ENCODE data around the gene NOD1.

NOD1 gene

GRCh38 chr7:30470163-30470770 is 8.3 kb downstream of the NOD1 start:
- no peak for DNase-seq

GRCh38 chr7:30469303-30469702 is 9.3 kb downstream of the NOD1 start:
- no peak for DNase-seq

- no peak for DNase-seq
Measured at GRCh38 chr7:30468791-30469190, 9.8 kb downstream of the NOD1 start.

- DNase-seq = no peak
Measured at GRCh38 chr7:30468041-30468440, 10.5 kb downstream of the NOD1 start.

DNA sequence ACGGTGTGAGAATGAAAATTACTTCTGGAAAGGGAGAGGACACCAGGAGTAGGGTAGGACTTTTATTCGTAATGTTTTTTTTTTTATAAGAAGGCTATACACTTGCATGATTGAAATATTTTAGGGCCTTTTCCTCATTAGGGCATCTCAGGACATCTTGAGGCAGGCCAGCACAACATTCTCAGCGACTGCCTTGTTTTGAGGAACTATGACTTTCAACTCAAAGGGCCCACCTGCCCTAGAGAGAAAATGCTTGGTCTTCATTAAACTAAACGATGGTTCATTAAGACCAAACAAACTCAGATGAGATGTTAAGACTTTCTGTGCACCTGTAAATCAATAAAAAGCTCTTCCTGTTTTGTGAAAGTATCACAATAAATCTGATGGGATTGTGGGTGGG is 11.3 kb downstream of the NOD1 start:
- no peak for DNase-seq

- DNase-seq = no peak
Measured at GRCh38 chr7:30466266-30466665, 12.3 kb downstream of the NOD1 start.

DNA sequence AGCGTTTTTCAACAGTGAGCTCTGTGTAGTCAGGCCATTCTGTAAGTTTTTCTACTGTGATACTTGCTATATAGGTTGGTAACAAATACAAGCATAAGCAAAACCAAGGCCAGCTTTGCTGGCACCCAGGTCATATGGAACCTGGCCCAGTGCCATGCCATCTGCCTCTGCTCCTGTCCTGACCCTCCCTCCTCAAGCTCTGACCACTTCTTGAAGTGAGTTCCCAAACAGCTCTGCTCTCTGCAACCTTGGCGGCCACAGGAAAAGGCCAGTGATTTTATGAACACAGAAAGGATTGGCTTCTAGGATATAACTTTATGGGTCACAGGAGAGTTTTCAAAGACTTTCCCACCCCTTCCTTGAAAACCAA is 12.8 kb downstream of the NOD1 start:
- DNase-seq = no peak

DNA sequence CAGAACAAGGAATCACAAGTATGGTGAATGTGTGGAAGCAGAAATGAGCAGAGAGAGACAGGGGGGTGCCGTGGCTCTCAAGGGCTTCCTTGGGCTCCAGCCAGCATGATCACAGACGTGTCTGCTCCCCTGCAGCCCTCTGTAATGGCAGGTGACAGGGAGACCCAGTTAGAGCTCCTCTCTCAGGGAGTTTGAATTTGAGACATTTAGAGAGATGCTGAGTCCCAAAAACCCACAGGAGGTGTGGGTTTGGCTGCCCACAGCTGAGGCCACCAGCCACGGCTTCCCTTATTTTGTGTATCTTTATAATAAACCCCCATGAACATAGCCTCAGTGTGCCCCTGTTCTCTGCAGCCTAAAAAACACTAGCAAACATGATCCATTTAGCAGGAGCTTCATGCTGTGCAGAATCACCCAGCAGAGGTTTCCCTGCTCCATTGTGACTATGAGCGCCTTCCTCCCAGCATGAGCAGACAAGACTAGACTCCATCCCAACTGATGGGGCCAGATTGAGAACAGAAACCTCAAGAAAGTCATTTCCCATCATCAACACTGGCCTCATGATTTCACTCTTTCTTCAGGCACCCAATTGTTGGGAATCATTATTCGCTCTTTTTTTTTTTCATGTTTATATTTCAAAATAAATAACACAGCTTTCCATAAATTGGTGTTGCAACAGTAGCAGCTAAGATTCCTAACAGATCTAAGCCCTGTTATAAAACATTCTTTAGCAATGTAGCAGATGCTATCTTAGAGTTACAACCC is 13.4 kb downstream of the NOD1 start:
- DNase-seq = no peak

GRCh38 chr7:30464231-30464671 is 14.3 kb downstream of the NOD1 start:
- DNase-seq = no peak

DNA sequence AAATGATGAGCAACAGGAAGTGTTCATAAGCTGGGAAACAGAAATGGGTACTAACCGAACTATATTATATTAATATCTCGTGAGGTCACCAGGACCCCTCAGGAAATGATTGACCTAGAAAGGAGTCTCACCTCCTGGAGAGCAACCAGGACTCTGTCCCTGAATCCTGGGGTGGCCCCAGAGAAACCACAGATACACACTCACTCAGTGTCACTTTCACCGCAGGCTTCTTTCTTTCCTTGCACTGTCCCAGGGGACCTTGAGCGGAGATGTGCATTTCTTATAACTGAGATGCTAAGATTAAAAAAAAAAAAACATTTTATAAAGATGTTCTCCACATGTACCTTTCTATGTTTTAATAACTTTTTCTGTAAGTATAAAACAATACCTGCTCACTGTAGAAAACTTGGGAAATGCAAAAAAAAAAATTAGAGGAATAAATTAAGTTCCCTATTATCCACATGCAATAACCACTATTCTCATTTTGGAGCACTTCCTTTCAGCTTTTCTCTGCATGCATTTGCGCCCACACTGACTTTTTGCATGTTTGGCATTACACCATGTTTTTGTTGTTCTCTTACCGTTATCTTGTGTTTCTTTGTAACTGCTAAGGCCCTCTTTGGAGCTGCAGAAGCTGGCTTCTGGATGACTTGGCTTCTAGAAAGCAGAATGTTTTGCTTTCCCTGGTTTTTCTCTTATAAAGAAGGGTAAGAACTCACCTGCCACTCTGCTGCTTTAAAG is 15.0 kb downstream of the NOD1 start:
- DNase-seq = no peak

DNA sequence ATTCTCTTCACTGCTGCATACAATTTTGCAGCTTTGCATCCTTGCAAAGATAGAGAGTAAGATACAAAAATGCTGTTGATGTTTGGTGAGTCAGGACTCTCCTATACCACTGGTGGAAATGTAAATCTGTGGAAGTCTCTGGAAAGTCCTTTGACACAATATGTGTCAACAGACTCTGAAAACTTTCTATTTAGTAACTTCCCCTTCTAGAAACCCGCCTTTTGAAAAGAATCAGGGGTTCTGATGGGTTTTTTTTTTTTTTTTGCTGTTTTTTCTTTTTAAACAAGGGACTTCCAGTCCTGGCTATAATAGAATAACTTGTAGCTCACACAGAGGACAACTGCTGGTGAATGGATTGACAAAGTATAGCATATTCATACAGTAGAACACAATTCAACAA is 16.4 kb downstream of the NOD1 start:
- DNase-seq = no peak

DNA sequence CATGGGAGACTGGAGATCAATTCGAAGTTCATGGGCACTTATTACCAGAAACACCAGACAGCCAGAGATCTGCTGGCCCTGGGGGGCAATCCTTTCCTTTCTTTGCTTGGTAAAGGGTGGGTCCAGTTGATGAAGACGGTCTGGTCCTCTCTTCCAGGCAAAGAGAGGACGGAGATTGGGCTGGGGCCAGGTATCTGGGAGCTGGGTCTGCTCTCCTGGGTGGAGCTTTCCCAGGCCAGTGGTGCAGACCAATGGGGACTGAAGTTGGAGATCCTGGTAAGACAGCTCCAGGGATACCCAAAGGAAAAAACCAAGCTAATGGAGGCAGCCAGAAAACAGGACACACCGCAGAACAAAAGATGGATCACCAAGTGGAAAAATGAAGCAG is 18.3 kb downstream of the NOD1 start:
- DNase-seq = no peak

- DNase-seq = no peak
Measured at GRCh38 chr7:30459591-30460245, 18.9 kb downstream of the NOD1 start.

GRCh38 chr7:30458311-30458710 is 20.3 kb downstream of the NOD1 start:
- no peak for DNase-seq

GRCh38 chr7:30453921-30454320 is 24.7 kb downstream of the NOD1 start:
- no peak for DNase-seq

DNA sequence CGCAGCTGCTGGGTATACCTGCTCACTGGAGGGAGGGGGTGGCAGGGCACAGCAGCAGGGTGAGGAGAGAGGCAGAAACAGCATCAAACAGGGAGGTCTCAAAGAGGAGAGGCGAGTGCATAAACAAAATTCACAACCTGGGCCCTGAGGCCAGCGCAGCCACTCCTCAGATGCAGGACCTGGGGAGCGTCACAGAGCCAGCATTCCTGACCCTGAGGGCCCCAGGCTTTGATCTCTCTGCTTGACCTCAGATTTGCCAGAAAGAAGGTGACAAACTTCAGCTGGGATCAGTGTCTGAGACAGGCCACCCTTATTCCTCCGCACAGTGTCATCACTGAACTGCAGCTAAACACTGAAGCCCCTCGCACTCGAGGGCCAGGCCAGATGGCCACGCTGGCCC is 25.6 kb downstream of the NOD1 start:
- no peak for DNase-seq

- DNase-seq = no peak
Measured at GRCh38 chr7:30452280-30452930, 26.2 kb downstream of the NOD1 start.

DNA sequence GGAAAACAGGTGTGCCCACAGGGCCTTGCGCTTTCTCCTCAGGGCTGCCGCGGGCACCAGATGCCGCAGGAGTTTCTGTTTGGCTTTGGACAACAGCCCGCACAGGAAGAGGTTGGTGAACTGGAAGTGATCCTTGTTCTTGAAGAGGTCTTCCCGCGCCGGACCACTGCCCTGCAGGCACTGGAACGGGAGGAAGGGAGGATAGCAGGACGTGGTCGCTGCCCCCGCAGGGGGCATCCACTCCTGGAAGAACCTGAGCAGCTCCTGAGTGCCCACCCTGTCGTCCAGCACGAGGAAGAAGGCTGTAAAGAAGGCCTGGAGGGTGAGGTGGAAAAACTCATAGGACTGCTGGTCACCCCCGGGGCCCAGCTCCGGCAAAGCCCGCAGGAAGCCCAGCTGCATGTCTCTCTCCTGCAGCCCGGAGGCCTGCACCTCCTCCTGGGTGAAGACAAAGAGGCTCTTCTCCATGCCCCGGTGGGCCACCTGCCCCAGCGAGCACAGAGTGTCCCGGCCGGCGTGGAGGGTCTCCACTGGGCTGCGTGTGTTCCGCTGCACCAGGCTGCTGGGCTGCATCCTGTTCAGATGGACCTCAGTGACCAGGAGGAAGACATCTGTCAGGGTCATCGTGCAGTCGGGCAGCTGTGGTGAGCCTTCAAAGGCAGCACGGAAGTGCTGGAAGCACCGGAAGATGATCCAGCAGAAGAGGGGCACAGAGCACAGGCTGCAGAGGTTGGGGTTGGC is 26.9 kb downstream of the NOD1 start:
- DNase-seq = no peak

DNA sequence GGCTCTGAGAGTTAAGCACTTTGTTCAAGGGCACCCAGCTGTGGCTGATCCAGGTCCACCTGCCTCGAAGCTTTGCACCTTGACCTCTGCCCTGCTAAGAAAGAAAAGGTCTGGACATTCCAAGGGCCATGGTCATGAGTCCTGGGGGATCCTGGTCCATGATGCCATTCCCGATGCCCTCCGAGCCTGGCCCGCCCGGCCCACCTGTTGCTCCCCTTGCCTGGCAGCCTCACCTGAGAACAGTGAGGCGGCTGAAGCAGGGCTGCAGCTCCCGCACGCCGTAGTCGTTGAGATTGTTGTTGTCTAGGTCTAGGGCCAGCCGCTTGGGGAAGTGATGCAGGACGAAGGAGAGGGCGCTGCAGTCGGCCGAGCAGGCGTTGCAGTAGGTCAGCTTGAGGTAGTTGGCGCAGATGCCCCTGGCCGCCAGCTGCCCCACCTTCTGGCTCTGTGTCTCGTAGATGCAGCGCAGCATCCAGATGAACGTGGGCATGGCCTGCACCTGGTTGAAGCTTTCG is 27.5 kb downstream of the NOD1 start:
- no peak for DNase-seq

GRCh38 chr7:30450240-30450982 is 28.2 kb downstream of the NOD1 start:
- no peak for DNase-seq

DNA sequence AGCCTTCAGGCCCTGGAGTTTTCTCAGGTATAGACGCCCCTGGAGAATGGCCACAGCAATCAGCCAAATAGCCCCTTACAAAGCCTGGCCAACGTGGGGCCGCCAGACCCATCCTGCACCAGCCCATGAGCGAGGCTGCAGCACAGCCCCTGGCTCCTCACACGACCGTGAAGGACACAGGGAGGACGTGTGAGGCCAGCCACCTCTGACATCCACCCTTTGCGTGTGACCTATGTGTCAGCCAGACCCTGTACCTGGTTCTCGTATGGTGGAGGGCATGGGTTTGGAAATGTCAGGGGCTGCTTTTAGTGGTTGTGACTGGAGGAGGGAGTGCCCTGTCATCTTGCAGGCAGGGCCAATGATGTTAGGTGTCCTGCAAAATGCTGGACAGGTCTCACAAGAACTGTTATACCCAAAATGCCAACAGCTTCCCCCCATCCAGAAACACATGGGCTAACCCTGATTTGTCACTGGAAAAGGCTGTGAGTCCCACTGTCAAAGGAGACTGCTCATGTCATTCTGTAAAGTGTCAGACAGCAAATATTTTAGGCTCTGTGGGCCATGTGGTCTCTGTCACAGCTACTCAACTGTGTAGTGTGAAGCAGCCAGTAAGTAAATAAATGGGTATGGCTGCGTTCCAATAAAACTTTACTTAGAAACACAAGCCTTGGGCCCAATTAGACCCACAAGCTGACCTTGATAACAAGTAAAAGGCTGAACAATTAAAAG is 30.0 kb downstream of the NOD1 start:
- DNase-seq = no peak
